D721Med (cell line): Measurements from ENCODE around the gene ADAMTSL1.

Source experiments
- DNase-seq: peaks from one replicate; pipeline ENCODE4 v3.0.0; 2011; ENCODE audit warnings: low spot score; ENCODE audit not compliant: insufficient read length
- FAIRE-seq: peaks from 2 replicates; lab custom pipeline; 2011; peaks lifted over from hg19 to GRCh38; lab: Jason Lieb, UNC
- TF ChIP-seq, protein P1 (sequence below): IDR thresholded peaks from 2 replicates; pipeline ENCODE4 v1.5.1; 2012; ENCODE audit warnings: mild to moderate bottlenecking, control low read depth; ENCODE audit not compliant: insufficient read depth; ENCODE audit errors: missing control alignments

ADAMTSL1 gene

DNA sequence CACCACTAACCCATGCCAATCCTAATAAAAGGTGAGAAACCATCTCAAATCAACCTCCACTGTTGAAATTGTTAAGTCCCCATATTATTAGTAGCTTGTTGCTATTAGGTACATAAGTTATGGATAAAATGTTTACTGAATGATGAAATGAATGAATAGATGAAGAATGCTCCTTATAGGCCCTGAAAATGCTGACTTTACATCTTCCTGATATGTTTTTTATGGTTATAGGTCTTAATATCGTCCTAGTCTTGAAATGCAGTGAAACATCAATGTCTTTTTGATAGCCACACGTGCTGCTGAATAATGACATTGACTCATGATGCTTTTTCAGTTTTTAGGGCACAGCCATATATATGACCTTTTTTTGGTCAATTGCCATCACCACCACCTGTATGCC, 281.3 kb downstream of the ADAMTSL1 start:
- TF ChIP-seq, protein P1, sequence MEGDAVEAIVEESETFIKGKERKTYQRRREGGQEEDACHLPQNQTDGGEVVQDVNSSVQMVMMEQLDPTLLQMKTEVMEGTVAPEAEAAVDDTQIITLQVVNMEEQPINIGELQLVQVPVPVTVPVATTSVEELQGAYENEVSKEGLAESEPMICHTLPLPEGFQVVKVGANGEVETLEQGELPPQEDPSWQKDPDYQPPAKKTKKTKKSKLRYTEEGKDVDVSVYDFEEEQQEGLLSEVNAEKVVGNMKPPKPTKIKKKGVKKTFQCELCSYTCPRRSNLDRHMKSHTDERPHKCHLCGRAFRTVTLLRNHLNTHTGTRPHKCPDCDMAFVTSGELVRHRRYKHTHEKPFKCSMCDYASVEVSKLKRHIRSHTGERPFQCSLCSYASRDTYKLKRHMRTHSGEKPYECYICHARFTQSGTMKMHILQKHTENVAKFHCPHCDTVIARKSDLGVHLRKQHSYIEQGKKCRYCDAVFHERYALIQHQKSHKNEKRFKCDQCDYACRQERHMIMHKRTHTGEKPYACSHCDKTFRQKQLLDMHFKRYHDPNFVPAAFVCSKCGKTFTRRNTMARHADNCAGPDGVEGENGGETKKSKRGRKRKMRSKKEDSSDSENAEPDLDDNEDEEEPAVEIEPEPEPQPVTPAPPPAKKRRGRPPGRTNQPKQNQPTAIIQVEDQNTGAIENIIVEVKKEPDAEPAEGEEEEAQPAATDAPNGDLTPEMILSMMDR = no peak
- FAIRE-seq (no peak), DNase-seq (no peak)

DNA sequence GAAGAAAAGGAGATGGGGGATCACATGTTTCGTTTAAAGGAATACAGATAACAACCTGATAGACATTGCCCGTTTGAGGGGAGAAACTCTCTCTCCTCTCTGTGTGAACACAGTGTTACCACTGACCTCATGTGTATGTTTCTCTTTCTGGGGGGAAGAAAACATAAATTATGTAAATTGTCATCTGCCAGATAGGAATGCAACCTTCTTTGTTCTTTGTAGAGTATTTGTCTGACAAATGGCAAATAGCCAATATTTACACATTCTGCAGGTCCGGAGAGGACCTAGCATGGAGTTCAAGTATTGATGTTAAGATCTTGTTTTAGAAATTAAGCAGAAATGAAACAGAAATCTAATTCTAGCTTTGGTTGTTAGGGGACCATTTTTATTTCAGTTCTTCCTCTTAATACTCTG, 282.8 kb downstream of the ADAMTSL1 start:
- no peak for DNase-seq
- FAIRE-seq = no peak
- TF ChIP-seq, protein P1 = no peak

DNA sequence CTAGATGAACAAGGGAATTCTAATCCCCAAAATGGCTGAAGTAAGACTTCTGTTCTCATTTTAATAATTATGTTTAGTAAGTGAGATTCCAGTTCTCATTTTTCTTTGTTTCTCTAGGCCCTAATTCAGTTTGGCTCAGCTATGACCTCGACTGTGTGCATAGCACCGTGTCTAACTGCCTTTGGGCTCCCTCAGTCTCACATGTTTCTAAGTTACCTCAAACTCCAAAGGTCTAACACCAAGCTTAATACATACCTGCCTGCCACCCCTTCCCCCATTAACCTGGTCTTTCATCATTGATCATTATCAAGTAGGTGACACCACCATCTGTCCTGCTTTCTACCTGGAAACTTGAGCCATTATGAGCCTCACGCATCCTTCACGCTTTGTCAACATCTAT, 285.9 kb downstream of the ADAMTSL1 start:
- no peak for FAIRE-seq
- no peak for DNase-seq
- TF ChIP-seq, protein P1 = no peak

DNA sequence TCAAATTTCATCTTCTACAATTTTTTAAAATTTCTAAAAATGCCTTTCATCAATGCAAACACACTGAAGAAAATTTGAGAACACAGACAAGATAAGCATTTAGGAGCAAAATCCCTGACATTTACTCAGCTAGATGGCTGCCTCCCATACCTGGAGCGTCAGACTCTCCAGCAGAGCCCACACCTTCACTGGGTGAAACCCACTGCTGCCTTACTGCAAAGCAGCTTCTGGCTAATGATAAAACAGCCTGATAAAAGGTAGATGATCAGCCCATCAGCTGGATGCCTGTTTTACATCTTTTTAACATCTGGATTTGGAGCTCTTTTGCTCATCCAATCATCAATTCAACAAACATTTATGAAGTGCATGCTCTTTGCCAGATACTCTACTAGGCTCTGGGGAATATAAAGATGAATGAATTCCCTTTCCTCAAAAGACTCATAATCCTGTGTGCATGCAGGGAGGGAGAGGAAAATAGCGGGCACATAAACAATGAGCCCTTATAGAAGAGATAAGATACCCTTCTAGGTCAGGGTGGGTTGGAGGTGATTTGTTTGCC, 287.9 kb downstream of the ADAMTSL1 start:
- FAIRE-seq = no peak
- TF ChIP-seq, protein P1 = no peak
- DNase-seq = no peak

DNA sequence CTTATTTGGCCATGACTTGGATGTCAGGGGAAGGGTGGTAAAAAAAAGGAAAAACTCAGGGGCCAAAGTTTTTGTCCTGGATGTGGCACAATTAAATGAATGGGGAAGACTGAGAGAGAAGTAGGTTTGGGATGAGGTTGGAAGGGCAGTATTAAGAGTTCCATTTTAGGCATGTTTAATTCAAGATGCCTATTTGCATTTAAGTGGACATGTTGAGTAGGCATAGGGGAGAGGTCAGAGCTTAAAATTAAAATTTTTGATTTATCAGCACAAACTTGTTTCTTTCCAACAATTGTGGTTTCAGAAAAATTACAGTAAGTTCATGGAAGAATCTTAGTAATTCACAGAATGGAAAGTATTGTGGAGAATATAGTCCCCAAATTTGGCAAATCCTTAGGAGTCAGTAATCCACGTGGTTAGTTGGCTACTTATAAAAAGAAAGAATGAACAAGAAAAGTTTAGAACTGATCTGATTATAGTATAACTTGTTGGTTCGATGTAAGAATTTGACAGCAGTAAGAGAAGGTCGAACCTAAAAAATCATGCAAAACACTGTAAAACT, 293.1 kb downstream of the ADAMTSL1 start:
- no peak for FAIRE-seq
- TF ChIP-seq, protein P1 = no peak

DNA sequence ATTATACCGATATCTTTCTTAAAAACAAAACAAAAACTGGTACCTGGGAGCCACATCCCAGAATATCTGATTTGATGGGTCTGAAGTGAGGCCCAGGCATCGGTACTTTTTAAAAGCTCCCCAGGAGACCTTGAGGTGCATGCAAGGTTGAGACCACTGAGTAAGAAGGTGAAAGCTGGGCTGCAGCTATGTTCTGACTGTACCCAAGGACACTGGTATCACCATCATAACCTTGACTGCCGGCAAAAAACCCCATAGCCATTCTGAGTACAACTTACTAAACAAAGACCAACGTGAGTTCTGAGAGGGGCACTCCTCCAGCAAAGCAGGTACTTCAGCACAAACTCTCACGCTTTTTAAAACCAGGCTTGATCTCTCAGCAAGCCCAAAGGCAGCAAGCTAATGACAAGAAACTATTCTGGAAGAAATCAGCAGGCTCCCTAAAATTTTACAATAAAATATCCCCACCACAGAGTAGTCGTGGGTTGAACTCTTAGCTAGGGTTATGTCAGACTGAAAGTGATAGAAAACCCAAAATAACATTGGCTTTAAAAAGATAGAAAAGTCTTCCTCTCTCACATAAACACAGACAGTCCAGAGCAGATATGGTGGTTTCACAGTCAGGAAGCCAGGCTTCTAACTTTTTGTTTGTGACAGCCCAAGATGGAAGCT, 295.1 kb downstream of the ADAMTSL1 start:
- FAIRE-seq (no peak), DNase-seq (no peak)
- TF ChIP-seq, protein P1 = no peak

More for the DNA sequence above, 293.1 kb downstream of the ADAMTSL1 start:
- no peak for DNase-seq
